ENCODE measurements around the gene WWC1.

- peak in 3 of 4 experiments; percentile 51 to 71 (median 56) for TF ChIP-seq CTCF (IDR thresholded peaks at IDR 0.05)
- peak; percentile 86 for TF ChIP-seq POLR2A (IDR thresholded peaks at IDR 0.05)
These were observed at the start of gene WWC1 for GRCh38 chr5:168291342-168291963.
